DOHH2 (cell line): ENCODE measurements around the gene GRXCR1.

Experiments used
- CTCF ChIP-seq: fragments of 200-600 bp; sonication (generic); IDR thresholded peaks from one replicate; pipeline ENCODE4 v1.5.1; 2014; ENCODE audit warnings: antibody characterized with exemption, mild to moderate bottlenecking, low read depth, low read length; ENCODE audit not compliant: poor library complexity, severe bottlenecking
- EZH2phosphoT487 ChIP-seq: fragments of 200-600 bp; sonication (generic); IDR thresholded peaks from 2 replicates; pipeline ENCODE4 v1.6.1; 2017; ENCODE audit warnings: borderline replicate concordance, mild to moderate bottlenecking, antibody characterized with exemption, low read length, moderate library complexity, mixed read lengths

GRCh38 chr4:42906891-42907759 lies 14.6 kb downstream of the GRXCR1 start:
- TF ChIP-seq CTCF (no peak), EZH2phosphoT487 (no peak)
